K562 (cell line): ENCODE measurements around the gene PUM1. TPM values are rescaled to one million over a fixed set of nuclear protein-coding genes. Genes with fewer than 3 reads are reported as not detected.

ENCODE experiments used
- CC2D1A ChIP-seq: fragments of 450-650 bp; IDR thresholded peaks from 2 replicates; pipeline ENCODE4 v1.6.1; 2017; ENCODE audit warnings: mild to moderate bottlenecking
- L3MBTL2 ChIP-seq: fragments of 450-650 bp; IDR thresholded peaks from 2 replicates; pipeline ENCODE4 v1.6.1; 2016; ENCODE audit warnings: mild to moderate bottlenecking, moderate library complexity
- MEF2D ChIP-seq: conservative IDR thresholded peaks from 2 replicates; pipeline ENCODE4 v1.6.1; 2016; ENCODE audit warnings: low read depth, missing genetic modification characterization, missing compliant biosample characterization
- PTTG1 ChIP-seq: fragments of 450-650 bp; IDR thresholded peaks from 2 replicates; pipeline ENCODE4 v1.6.1; 2016; ENCODE audit warnings: low read depth, mild to moderate bottlenecking, missing genetic modification characterization, missing compliant biosample characterization
- PYGO2 ChIP-seq: fragments of 450-650 bp; IDR thresholded peaks from 2 replicates; pipeline ENCODE4 v1.6.1; 2016; ENCODE audit warnings: mild to moderate bottlenecking, missing genetic modification characterization, moderate library complexity, missing compliant biosample characterization
- SRSF9 ChIP-seq: fragments of 200-400 bp; formaldehyde crosslinking; IDR thresholded peaks from 2 replicates; pipeline ENCODE4 v1.6.1; 2017; ENCODE audit warnings: low read depth, low read length, borderline replicate concordance
- ZBTB34 ChIP-seq: fragments of 250-450 bp; sonication (Bioruptor Pico); IDR thresholded peaks from 2 replicates; pipeline ENCODE4 v1.8.0; 2021; ENCODE audit warnings: mild to moderate bottlenecking, moderate library complexity
- ZNF518B ChIP-seq: fragments of 250-450 bp; sonication (Bioruptor Pico); IDR thresholded peaks from 2 replicates; pipeline ENCODE4 v1.5.0; 2021; ENCODE audit warnings: mild to moderate bottlenecking, moderate library complexity
- ZNF592 ChIP-seq: fragments of 450-650 bp; IDR thresholded peaks from 2 replicates; pipeline ENCODE4 v1.6.1; 2017; ENCODE audit warnings: antibody characterized with exemption, mild to moderate bottlenecking
- ZNF766 ChIP-seq: fragments of 200-800 bp; sonication (Bioruptor generic); conservative IDR thresholded peaks from 2 replicates; pipeline ENCODE4 v1.6.1; 2016; ENCODE audit warnings: missing genetic modification characterization, missing compliant biosample characterization
- polyA plus RNA-seq, 8 experiments: library from polyadenylated mRNA; depleted of rRNA in 4 of 8; stranded (reverse) in 5 of 8; unstranded in 3 of 8; fragments of >200 nt; fragmentation: Nextera tagmentation in 2 of 8; fragmentation: Illumina TruSeq in 1 of 8; extraction: Ambion mirVana in 2 of 8; extraction: Trizol in 1 of 8; gene quantifications; 2 replicates each; pipeline versions ENCODE4 v1.2.1 to v1.2.3, GENCODE V29; 2011 to 2014; ENCODE audit warnings: inconsistent platforms in 1 of 8, missing spikeins in 1 of 8
- total RNA-seq, 7 experiments: library from RNA; depleted of rRNA in 6 of 7; stranded (reverse); fragments of >200 nt in 6 of 7; fragmentation: Illumina TruSeq in 2 of 7; extraction: Trizol in 2 of 7; gene quantifications; 2 replicates each; pipeline versions ENCODE4 v1.2.1 to v1.2.3, GENCODE V29; 2011 to 2021; ENCODE audit warnings: low replicate concordance in 1 of 7
- TF ChIP-seq, protein P1 (sequence below): fragments of 250-450 bp; sonication (Bioruptor Pico); IDR thresholded peaks from 2 replicates; pipeline ENCODE4 v1.4.0; 2020; ENCODE audit warnings: borderline replicate concordance
- TF ChIP-seq, protein P2 (sequence below), 2 experiments: IDR thresholded peaks in 1 of 2; conservative IDR thresholded peaks in 1 of 2; 2 replicates each; pipeline ENCODE4 v1.6.1; 2016; ENCODE audit warnings: low read depth in 2 of 2, mild to moderate bottlenecking in 1 of 2, missing compliant biosample characterization in 1 of 2, missing genetic modification characterization in 1 of 2, moderate library complexity in 1 of 2

The PUM1 gene
- total and polyA plus RNA-seq, 9 of the 15 experiments (the other 6 are each of a cell fraction or from before 2014, with no cell fraction given), result 37.7 to 104 (median 55.7) TPM

- TF ChIP-seq ZNF766 (CRISPR knock-in tag), result peak; percentile 76
- TF ChIP-seq, protein P1, sequence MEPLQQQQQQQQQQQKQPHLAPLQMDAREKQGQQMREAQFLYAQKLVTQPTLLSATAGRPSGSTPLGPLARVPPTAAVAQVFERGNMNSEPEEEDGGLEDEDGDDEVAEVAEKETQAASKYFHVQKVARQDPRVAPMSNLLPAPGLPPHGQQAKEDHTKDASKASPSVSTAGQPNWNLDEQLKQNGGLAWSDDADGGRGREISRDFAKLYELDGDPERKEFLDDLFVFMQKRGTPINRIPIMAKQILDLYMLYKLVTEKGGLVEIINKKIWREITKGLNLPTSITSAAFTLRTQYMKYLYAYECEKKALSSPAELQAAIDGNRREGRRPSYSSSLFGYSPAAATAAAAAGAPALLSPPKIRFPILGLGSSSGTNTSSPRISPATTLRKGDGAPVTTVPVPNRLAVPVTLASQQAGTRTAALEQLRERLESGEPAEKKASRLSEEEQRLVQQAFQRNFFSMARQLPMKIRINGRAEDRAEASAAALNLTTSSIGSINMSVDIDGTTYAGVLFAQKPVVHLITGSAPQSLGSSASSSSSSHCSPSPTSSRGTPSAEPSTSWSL (CRISPR knock-in tag), result 0 out of 2 replicates have a peak, but pooled peaks have one; percentile 40
- TF ChIP-seq ZBTB34 (CRISPR knock-in tag), result no peak
- peak; percentile 66; the same call in 1 of the 2 replicates for TF ChIP-seq MEF2D (tag)
- TF ChIP-seq ZNF592, result peak; percentile 98
- no peak for TF ChIP-seq L3MBTL2
- no peak for TF ChIP-seq CC2D1A
- TF ChIP-seq, protein P2, sequence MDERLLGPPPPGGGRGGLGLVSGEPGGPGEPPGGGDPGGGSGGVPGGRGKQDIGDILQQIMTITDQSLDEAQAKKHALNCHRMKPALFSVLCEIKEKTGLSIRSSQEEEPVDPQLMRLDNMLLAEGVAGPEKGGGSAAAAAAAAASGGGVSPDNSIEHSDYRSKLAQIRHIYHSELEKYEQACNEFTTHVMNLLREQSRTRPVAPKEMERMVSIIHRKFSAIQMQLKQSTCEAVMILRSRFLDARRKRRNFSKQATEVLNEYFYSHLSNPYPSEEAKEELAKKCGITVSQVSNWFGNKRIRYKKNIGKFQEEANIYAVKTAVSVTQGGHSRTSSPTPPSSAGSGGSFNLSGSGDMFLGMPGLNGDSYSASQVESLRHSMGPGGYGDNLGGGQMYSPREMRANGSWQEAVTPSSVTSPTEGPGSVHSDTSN (CRISPR knock-in tag; IDR thresholded peaks at IDR 0.05; ENCODE audit: low read depth), result no peak
- TF ChIP-seq, protein P2 (tag; conservative IDR thresholded peaks at IDR 0.05; ENCODE audit: low read depth), result peak; percentile 20; the same call in 1 of the 2 replicates
- TF ChIP-seq ZNF518B (CRISPR knock-in tag), result no peak
- TF ChIP-seq PYGO2 (tag), result peak; percentile 57; the same call in 1 of the 2 replicates
- no peak for TF ChIP-seq SRSF9
- TF ChIP-seq PTTG1 (tag), result peak; percentile 73; the same call in 1 of the 2 replicates
Observed at GRCh38 chr1:31101147-31101502, 35.6 kb upstream of the PUM1 start (continued).
